HepG2 (cell line): ENCODE data around the gene NMNAT1. TPM values are rescaled to one million over a fixed set of nuclear protein-coding genes. Genes with fewer than 3 reads are reported as not detected.
A peak's percentile ranks its signal among the peaks of the same experiment; 100 is the strongest.

Experiments
- GRHL1 ChIP-seq: sonication (generic); formaldehyde crosslinking; conservative IDR thresholded peaks from 2 replicates; pipeline ENCODE4 v1.8.0; 2022; ENCODE audit warnings: missing genetic modification reagents
- GTF2F1 ChIP-seq: fragments of 150-350 bp; IDR thresholded peaks from 2 replicates; pipeline ENCODE4 v1.6.1; 2014; ENCODE audit warnings: low read length
- MED1 ChIP-seq: sonication (generic); formaldehyde crosslinking; IDR thresholded peaks from 2 replicates; pipeline ENCODE4 v1.4.0; 2020; ENCODE audit warnings: missing genetic modification reagents
- NFATC3 ChIP-seq: sonication (generic); formaldehyde crosslinking; IDR thresholded peaks from 2 replicates; pipeline ENCODE4 v1.5.1; 2020; ENCODE audit warnings: mild to moderate bottlenecking, missing genetic modification reagents
- NR1H2 ChIP-seq: sonication (generic); formaldehyde crosslinking; IDR thresholded peaks from 2 replicates; pipeline ENCODE4 v1.8.1; 2022; ENCODE audit warnings: low read depth, missing genetic modification reagents, borderline replicate concordance
- PATZ1 ChIP-seq: sonication (generic); formaldehyde crosslinking; IDR thresholded peaks from 2 replicates; pipeline ENCODE4 v1.4.0; 2020; ENCODE audit warnings: missing genetic modification reagents
- PRDM4 ChIP-seq: sonication (generic); formaldehyde crosslinking; IDR thresholded peaks from 2 replicates; pipeline ENCODE4 v1.9.0; 2021; ENCODE audit warnings: missing genetic modification reagents, borderline replicate concordance
- ZKSCAN8 ChIP-seq: IDR thresholded peaks from 2 replicates; pipeline ENCODE4 v1.6.1; 2016; ENCODE audit warnings: borderline replicate concordance, missing genetic modification reagents, missing compliant biosample characterization
- ZNF20 ChIP-seq: sonication (generic); formaldehyde crosslinking; IDR thresholded peaks from 2 replicates; pipeline ENCODE4 v1.4.0; 2020; ENCODE audit warnings: mild to moderate bottlenecking, moderate library complexity, missing genetic modification reagents
- ZNF251 ChIP-seq: sonication (generic); formaldehyde crosslinking; IDR thresholded peaks from 2 replicates; pipeline ENCODE4 v1.9.0; 2021; ENCODE audit warnings: mild to moderate bottlenecking, missing genetic modification reagents
- ZNF282 ChIP-seq: fragments of 450-650 bp; IDR thresholded peaks from 2 replicates; pipeline ENCODE4 v1.6.1; 2018; ENCODE audit not compliant: partially characterized antibody
- ZNF367 ChIP-seq: sonication (generic); formaldehyde crosslinking; IDR thresholded peaks from 2 replicates; pipeline ENCODE4 v1.4.0; 2020; ENCODE audit warnings: missing genetic modification reagents, borderline replicate concordance
- polyA plus RNA-seq, 8 experiments: library from polyadenylated mRNA; depleted of rRNA in 3 of 8; stranded (reverse) in 7 of 8; unstranded in 1 of 8; fragments of >200 nt; fragmentation: Illumina TruSeq in 4 of 8; extraction: Trizol in 4 of 8; gene quantifications; 2 replicates each; pipeline versions ENCODE4 v1.2.1 to v1.2.3, GENCODE V29; 2011 to 2016; ENCODE audit warnings: low read depth in 4 of 8, missing spikeins in 1 of 8, mixed read lengths in 1 of 8; ENCODE audit not compliant: insufficient read depth in 1 of 8
- total RNA-seq, 5 experiments: library from RNA; depleted of rRNA; stranded (reverse); fragments of >200 nt; fragmentation: Illumina TruSeq; extraction: Trizol; gene quantifications; 2 replicates each; pipeline ENCODE4 v1.2.3, GENCODE V29; 2016; ENCODE audit warnings: low read depth in 1 of 5
- TF ChIP-seq, protein P1 (sequence below): sonication (generic); formaldehyde crosslinking; IDR thresholded peaks from 2 replicates; pipeline ENCODE4 v1.4.0; 2020; ENCODE audit warnings: mild to moderate bottlenecking, missing genetic modification reagents
- TF ChIP-seq, protein P2 (sequence below): sonication (generic); formaldehyde crosslinking; IDR thresholded peaks from 2 replicates; pipeline ENCODE4 v1.4.0; 2020; ENCODE audit warnings: mild to moderate bottlenecking, low read depth, missing genetic modification reagents
- TF ChIP-seq, protein P3 (sequence below): sonication (generic); formaldehyde crosslinking; IDR thresholded peaks from 2 replicates; pipeline ENCODE4 v1.8.0; 2022; ENCODE audit warnings: mild to moderate bottlenecking, missing genetic modification reagents; ENCODE audit not compliant: insufficient replicate concordance

NMNAT1 gene
- total and polyA plus RNA-seq, 2 of the 13 experiments (the other 11 are each of a cell fraction or from before 2014, with no cell fraction given) = 5.6 to 12.2 TPM

DNA sequence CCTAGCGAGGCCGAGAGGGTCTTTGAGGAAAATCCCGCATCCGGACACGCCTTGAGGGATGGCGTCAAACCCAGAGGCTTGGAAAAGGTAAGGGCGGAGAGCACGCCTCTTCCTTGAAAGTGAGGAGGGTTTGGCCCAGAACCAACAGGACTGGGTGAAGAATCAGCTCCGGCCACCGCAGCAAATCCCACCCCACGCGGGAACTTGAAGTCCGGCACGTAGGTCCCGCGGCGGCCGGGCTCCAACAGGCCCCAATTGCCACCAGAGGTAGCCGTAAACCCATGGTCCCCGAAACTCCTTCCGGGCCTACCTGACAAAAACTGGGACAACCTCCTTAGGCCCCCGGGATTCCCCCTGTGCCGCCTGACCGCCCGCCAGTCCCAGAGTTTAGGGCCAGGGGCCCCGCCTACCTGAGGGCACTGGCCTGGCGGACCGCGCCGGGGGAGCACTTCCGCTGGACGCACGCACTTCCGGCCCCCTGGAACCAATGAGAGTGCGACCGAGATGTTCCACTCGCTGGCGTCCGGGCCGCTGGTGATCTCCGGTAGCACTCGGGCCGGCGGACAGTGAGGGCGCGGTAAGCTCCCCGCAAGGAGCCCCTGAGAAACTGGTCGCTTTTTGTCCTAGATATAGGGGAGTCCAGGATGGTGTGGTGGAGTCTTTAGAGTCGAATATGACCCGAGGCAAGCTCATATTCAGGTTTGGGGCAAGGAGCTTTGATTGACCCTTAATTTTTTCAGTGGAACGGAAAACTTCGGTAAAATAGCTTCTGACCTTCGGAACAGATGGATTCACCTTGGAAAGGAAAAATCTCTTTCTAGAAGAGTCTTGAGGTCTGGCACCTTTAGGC lies at the start of gene NMNAT1, which contains the start of gene LZIC (continued):
- TF ChIP-seq GTF2F1 (peak; percentile 76; the same call in 1 of the 2 replicates), ZNF251 (CRISPR knock-in tag) (no peak), NR1H2 (CRISPR knock-in tag) (peak; percentile 82; the same call in 1 of the 2 replicates), ZKSCAN8 (CRISPR knock-in tag) (peak; percentile 85), PRDM4 (CRISPR knock-in tag) (no peak; the same call in 1 of the 2 replicates), GRHL1 (CRISPR knock-in tag) (no peak), ZNF282 (no peak), PATZ1 (CRISPR knock-in tag) (peak; percentile 70), MED1 (peak; percentile 86), ZNF20 (CRISPR knock-in tag) (peak; percentile 75; the same call in 1 of the 2 replicates), NFATC3 (CRISPR knock-in tag) (no peak), ZNF367 (CRISPR knock-in tag) (no peak)
- TF ChIP-seq, protein P1, sequence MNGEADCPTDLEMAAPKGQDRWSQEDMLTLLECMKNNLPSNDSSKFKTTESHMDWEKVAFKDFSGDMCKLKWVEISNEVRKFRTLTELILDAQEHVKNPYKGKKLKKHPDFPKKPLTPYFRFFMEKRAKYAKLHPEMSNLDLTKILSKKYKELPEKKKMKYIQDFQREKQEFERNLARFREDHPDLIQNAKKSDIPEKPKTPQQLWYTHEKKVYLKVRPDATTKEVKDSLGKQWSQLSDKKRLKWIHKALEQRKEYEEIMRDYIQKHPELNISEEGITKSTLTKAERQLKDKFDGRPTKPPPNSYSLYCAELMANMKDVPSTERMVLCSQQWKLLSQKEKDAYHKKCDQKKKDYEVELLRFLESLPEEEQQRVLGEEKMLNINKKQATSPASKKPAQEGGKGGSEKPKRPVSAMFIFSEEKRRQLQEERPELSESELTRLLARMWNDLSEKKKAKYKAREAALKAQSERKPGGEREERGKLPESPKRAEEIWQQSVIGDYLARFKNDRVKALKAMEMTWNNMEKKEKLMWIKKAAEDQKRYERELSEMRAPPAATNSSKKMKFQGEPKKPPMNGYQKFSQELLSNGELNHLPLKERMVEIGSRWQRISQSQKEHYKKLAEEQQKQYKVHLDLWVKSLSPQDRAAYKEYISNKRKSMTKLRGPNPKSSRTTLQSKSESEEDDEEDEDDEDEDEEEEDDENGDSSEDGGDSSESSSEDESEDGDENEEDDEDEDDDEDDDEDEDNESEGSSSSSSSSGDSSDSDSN = peak; percentile 97
- TF ChIP-seq, protein P2, sequence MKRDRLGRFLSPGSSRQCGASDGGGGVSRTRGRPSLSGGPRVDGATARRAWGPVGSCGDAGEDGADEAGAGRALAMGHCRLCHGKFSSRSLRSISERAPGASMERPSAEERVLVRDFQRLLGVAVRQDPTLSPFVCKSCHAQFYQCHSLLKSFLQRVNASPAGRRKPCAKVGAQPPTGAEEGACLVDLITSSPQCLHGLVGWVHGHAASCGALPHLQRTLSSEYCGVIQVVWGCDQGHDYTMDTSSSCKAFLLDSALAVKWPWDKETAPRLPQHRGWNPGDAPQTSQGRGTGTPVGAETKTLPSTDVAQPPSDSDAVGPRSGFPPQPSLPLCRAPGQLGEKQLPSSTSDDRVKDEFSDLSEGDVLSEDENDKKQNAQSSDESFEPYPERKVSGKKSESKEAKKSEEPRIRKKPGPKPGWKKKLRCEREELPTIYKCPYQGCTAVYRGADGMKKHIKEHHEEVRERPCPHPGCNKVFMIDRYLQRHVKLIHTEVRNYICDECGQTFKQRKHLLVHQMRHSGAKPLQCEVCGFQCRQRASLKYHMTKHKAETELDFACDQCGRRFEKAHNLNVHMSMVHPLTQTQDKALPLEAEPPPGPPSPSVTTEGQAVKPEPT (CRISPR knock-in tag) = no peak; the same call in 1 of the 2 replicates
- TF ChIP-seq, protein P3, sequence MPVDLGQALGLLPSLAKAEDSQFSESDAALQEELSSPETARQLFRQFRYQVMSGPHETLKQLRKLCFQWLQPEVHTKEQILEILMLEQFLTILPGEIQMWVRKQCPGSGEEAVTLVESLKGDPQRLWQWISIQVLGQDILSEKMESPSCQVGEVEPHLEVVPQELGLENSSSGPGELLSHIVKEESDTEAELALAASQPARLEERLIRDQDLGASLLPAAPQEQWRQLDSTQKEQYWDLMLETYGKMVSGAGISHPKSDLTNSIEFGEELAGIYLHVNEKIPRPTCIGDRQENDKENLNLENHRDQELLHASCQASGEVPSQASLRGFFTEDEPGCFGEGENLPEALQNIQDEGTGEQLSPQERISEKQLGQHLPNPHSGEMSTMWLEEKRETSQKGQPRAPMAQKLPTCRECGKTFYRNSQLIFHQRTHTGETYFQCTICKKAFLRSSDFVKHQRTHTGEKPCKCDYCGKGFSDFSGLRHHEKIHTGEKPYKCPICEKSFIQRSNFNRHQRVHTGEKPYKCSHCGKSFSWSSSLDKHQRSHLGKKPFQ (CRISPR knock-in tag) = no peak
